Mononuclear cell (primary cell): ENCODE results near the gene TBC1D3H. TPM values are rescaled to one million over a fixed set of nuclear protein-coding genes. Genes with fewer than 3 reads are reported as not detected.
"Not testable (repeated sequence)": the region's sequence is repeated elsewhere in the genome, so short reads cannot be mapped to it uniquely, and the experiment has no call there.

ENCODE experiments used
- H3K27me3 ChIP-seq: 2 replicates; pipeline ENCODE4 v1.6.0; 2011; ENCODE audit warnings: low read length, control low read depth; ENCODE audit not compliant: insufficient read depth
- H3K4me1 ChIP-seq: 2 replicates; pipeline ENCODE4 v1.5.1; 2011; ENCODE audit warnings: mild to moderate bottlenecking, low read length, control low read depth; ENCODE audit not compliant: insufficient read depth
- H3K4me3 ChIP-seq: 2 replicates; pipeline ENCODE4 v1.5.1; 2011; ENCODE audit warnings: mild to moderate bottlenecking, low read length, moderate library complexity
- H3K9me3 ChIP-seq: 2 replicates; pipeline ENCODE4 v1.5.1; 2011; ENCODE audit warnings: low read depth, mild to moderate bottlenecking, control low read depth, low read length
- total RNA-seq: library from RNA; depleted of rRNA; stranded (reverse); fragments of >200 nt; gene quantifications from one replicate; pipeline ENCODE4 v1.2.3, GENCODE V29; 2012

Gene TBC1D3H
- not detected for total RNA-seq

GRCh38 chr17:36388385-36389245 lies at the start of gene TBC1D3H:
Gene TBC1D3H (minus strand): TSS chr17:36388435. CDS start chr17:36386895, 1,540 bp downstream.
- H3K9me3 ChIP-seq, H3K27me3 ChIP-seq, H3K4me1 ChIP-seq, H3K4me3 ChIP-seq: not testable (repeated sequence)

DNA sequence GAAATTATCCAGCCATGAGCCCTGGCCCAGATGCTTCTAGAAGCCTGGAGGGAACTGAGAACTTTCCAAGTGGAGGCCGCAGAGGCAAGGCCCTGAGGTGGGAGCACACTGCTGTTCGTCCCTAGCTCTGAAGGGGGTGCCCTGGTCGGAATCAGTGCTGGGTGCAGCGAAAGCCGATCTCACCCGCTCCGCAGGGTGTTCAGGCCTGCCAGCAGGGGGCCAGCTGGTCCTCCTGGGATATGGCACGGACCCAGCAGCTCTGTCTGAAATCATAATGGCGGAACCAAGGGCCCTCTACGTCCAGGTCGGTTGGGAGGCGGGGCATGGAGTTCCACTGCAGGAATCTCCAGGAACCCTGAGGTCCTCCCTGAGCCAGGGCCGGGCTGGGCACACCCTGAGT lies 40.7 kb upstream of the TBC1D3H start:
- not testable (repeated sequence) for H3K9me3 ChIP-seq, H3K4me3 ChIP-seq, H3K27me3 ChIP-seq, H3K4me1 ChIP-seq

DNA sequence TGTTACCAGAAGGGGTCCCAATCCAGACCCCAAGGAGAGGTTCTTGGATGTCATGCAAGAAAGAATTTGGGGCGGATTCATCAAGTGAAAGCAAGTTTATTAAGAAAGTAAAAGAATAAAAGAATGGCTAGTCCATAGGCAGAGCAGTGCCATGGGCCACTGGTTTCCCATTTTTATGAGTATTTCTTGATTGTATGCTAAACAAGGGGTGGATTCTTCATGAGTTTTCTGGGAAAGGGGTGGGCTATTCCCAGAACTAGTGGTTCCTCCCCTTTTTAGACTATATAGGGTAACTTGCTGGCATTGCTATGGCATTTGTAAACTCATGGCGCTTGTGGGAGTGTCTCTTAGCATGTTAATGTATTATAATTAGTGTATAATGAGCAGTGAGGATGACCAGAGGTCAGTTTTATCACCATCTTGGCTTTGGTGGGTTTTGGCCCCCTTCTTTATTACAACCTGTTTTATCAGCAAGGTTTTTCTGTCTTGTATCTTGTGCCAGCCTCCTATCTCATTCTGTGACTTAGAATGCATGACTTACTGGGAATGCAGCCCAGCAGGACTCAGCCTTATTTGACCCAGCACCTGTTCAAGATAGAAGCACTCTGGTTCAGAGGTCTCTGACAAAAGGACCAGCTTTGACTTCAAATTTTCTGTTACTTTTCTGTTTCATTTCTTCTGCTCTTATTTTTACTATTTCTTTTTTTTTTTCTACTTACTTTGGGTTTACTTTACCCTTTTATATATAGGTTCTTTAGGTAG lies 27.1 kb upstream of the TBC1D3H start:
- H3K9me3 ChIP-seq, H3K27me3 ChIP-seq, H3K4me3 ChIP-seq, H3K4me1 ChIP-seq: not testable (repeated sequence)

- not testable (repeated sequence) for H3K9me3 ChIP-seq, H3K4me1 ChIP-seq, H3K27me3 ChIP-seq, H3K4me3 ChIP-seq
Measured at GRCh38 chr17:36390943-36391645, 2.9 kb upstream of the TBC1D3H start.

DNA sequence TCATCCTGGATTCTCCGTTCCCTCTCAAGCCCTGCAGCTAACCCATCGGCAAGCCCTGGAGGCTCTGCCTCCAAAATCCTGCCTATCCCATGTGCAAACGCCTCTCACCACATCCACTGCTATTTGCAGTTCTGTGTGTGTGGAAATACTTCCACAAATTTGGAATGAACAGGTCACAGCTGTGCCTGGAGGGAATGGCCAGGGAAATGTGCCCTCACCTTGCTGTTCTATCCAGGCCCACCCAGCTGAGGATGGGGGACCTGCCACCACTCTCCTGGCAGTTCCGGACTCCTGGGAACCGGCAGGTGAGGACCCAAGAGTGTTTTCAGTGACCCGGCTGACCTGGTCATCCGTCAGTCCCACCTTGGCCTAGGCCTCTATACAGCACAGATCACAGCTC lies 12.3 kb downstream of the TBC1D3H start:
- H3K4me3 ChIP-seq, H3K27me3 ChIP-seq, H3K4me1 ChIP-seq, H3K9me3 ChIP-seq: not testable (repeated sequence)

DNA sequence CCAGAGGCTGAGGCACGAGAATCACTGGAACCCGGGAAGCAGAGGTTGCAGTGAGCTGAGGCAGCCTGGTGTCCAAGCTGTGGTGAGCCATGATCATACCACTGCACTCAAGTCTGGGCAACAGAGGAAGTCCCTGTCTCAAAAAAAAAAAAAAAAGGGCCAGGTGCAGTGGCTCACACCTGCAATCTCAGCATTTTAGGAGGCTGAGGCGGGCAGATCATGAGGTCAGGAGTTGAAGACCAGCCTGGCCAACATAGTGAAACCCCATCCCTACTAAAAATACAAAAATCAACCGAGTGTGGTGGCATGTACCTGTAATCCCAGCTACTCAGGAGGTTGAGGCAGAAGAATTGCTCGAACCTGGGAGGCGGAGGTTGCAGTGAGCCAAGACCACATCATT lies 25.7 kb downstream of the TBC1D3H start:
- H3K4me3 ChIP-seq, H3K4me1 ChIP-seq, H3K9me3 ChIP-seq, H3K27me3 ChIP-seq: not testable (repeated sequence)

Other genes with a start within 250 kb of the TBC1D3H start
- not detected for gene TBC1D3B, start 211.8 kb downstream of the TBC1D3H start, total RNA-seq
- gene CCL3L1, start 191.7 kb downstream of the TBC1D3H start, total RNA-seq, result 169 TPM
- gene CCL4L2, start 177.4 kb downstream of the TBC1D3H start, total RNA-seq, result 7.9 TPM
- gene TBC1D3I, start 123.9 kb downstream of the TBC1D3H start, total RNA-seq, result not detected
- not detected for gene TBC1D3G, start 64.6 kb downstream of the TBC1D3H start, total RNA-seq
- gene ZNHIT3, start 98.2 kb upstream of the TBC1D3H start, total RNA-seq, result 42.8 TPM
- 36.8 TPM for gene MYO19, start 146.4 kb upstream of the TBC1D3H start, total RNA-seq
- 2.6 TPM for gene PIGW, start 146.6 kb upstream of the TBC1D3H start, total RNA-seq
- 177 TPM for gene GGNBP2, start 156.5 kb upstream of the TBC1D3H start, total RNA-seq
- 1.8 TPM for gene DHRS11, start 203.4 kb upstream of the TBC1D3H start, total RNA-seq
- gene MRM1, start 213.1 kb upstream of the TBC1D3H start, total RNA-seq, result 1.5 TPM